Thyroid gland (tissue), 4 donors: ENCODE measurements around the gene SETBP1.

ENCODE experiments used
- CTCF ChIP-seq, 6 experiments: fragments of 200-600 bp in 3 of 6; fragments of 450-650 bp in 3 of 6; sonication (generic) in 3 of 6; IDR thresholded peaks; one replicate each; pipeline ENCODE4 v1.5.1; 2016 to 2019; ENCODE audit warnings: antibody characterized with exemption in 6 of 6, mild to moderate bottlenecking in 2 of 6, inconsistent platforms in 1 of 6, moderate library complexity in 1 of 6
- POLR2A ChIP-seq, 2 donors: fragments of 450-650 bp; IDR thresholded peaks; one replicate each; pipeline ENCODE4 v1.6.1; 2017; ENCODE audit warnings: antibody characterized with exemption in 2 of 2, mild to moderate bottlenecking in 2 of 2, moderate library complexity in 1 of 2

GRCh38 chr18:44893045-44893706 lies 212.5 kb downstream of the SETBP1 start:
- TF ChIP-seq CTCF (IDR thresholded peaks at IDR 0.05) (no peak), POLR2A (IDR thresholded peaks at IDR 0.05) (no peak)
